ENCODE measurements around the gene MPDU1. TPM values are rescaled to one million over a fixed set of nuclear protein-coding genes. Genes with fewer than 3 reads are reported as not detected.
A peak's percentile ranks its signal among the peaks of the same experiment; 100 is the strongest.

MPDU1 gene
- total and polyA plus RNA-seq, 2 of the 13 experiments (the other 11 are each of a cell fraction or from before 2014, with no cell fraction given), result 112 to 167 TPM

- TF ChIP-seq TRAFD1 (CRISPR knock-in tag; IDR thresholded peaks at IDR 0.05; ENCODE audit: borderline replicate concordance) (peak; percentile 83; the same call in 1 of the 2 replicates), ZC3H4 (CRISPR knock-in tag; IDR thresholded peaks at IDR 0.05; ENCODE audit: borderline replicate concordance) (peak; percentile 99), FOXO1 (CRISPR knock-in tag; IDR thresholded peaks at IDR 0.05) (no peak; the same call in 1 of the 2 replicates), ZNF274 (CRISPR knock-in tag; IDR thresholded peaks at IDR 0.05) (no peak; the same call in 1 of the 2 replicates), ZNF10 (CRISPR knock-in tag; IDR thresholded peaks at IDR 0.05; ENCODE audit: borderline replicate concordance, low read depth) (no peak), MEF2D (CRISPR knock-in tag; IDR thresholded peaks at IDR 0.05) (peak; percentile 84), ZBTB21 (CRISPR knock-in tag; IDR thresholded peaks at IDR 0.05) (peak; percentile 41; the same call in 1 of the 2 replicates), GATAD1 (CRISPR knock-in tag; IDR thresholded peaks at IDR 0.05) (peak; percentile 68), HOXD1 (CRISPR knock-in tag; IDR thresholded peaks at IDR 0.05) (peak; percentile 83; the same call in 1 of the 2 replicates), ZNF557 (CRISPR knock-in tag; IDR thresholded peaks at IDR 0.05) (peak; percentile 69; the same call in 1 of the 2 replicates), ZBTB7A (CRISPR knock-in tag; IDR thresholded peaks at IDR 0.05) (no peak), ATF6 (CRISPR knock-in tag; conservative IDR thresholded peaks at IDR 0.05) (no peak; the same call in 1 of the 2 replicates), KLF6 (CRISPR knock-in tag; IDR thresholded peaks at IDR 0.05) (peak; percentile 56; the same call in 1 of the 2 replicates), ZNF558 (CRISPR knock-in tag; IDR thresholded peaks at IDR 0.05; ENCODE audit: borderline replicate concordance) (peak; percentile 56; the same call in 1 of the 2 replicates), MNT (IDR thresholded peaks at IDR 0.05) (peak; percentile 92), KLF12 (CRISPR knock-in tag; IDR thresholded peaks at IDR 0.05; ENCODE audit: borderline replicate concordance) (peak; percentile 77), ZFX (CRISPR knock-in tag; IDR thresholded peaks at IDR 0.05; ENCODE audit: low read depth) (peak; percentile 57), CENPT (CRISPR knock-in tag; IDR thresholded peaks at IDR 0.05; ENCODE audit: low read depth) (0 out of 2 replicates have a peak, but pooled peaks have one; percentile 56), RARA (CRISPR knock-in tag; IDR thresholded peaks at IDR 0.05) (peak; percentile 42; the same call in 1 of the 2 replicates), ZNF280D (CRISPR knock-in tag; IDR thresholded peaks at IDR 0.05) (peak; percentile 96), AGO2 (optimal IDR thresholded peaks at IDR 0.05; ENCODE audit: low read depth, low read length) (peak; percentile 99)
Measured at GRCh38 chr17:7579001-7579833, 4.4 kb upstream of the MPDU1 start, which contains the start of gene CD68 (continued).

All from HepG2 (cell line).